Measurements from ENCODE around the gene MGMT.

MGMT gene

GRCh38 chr10:129497013-129497412 is 30.0 kb downstream of the MGMT start:
- DNase-seq = no peak

- DNase-seq = no peak
Measured at GRCh38 chr10:129498680-129499079, 31.6 kb downstream of the MGMT start.

GRCh38 chr10:129500617-129501339 is 33.7 kb downstream of the MGMT start:
- no peak for DNase-seq

GRCh38 chr10:129501652-129502436 is 34.8 kb downstream of the MGMT start:
- DNase-seq = no peak

- DNase-seq = no peak
Measured at GRCh38 chr10:129502448-129502847, 35.4 kb downstream of the MGMT start.

GRCh38 chr10:129505500-129506075 is 38.5 kb downstream of the MGMT start:
- DNase-seq = no peak

- no peak for DNase-seq
Measured at GRCh38 chr10:129506101-129506797, 39.2 kb downstream of the MGMT start.

GRCh38 chr10:129507216-129507889 is 40.3 kb downstream of the MGMT start:
- DNase-seq = no peak

GRCh38 chr10:129509155-129509554 is 42.1 kb downstream of the MGMT start:
- no peak for DNase-seq

- DNase-seq = no peak
Measured at GRCh38 chr10:129509835-129510234, 42.8 kb downstream of the MGMT start.

- no peak for DNase-seq
Measured at GRCh38 chr10:129511086-129511485, 44.0 kb downstream of the MGMT start.

GRCh38 chr10:129511758-129512157 is 44.7 kb downstream of the MGMT start:
- no peak for DNase-seq

GRCh38 chr10:129513312-129513711 is 46.3 kb downstream of the MGMT start:
- DNase-seq = no peak

GRCh38 chr10:129514568-129515451 is 47.8 kb downstream of the MGMT start:
- no peak for DNase-seq

- DNase-seq = no peak
Measured at GRCh38 chr10:129516846-129517679, 50.0 kb downstream of the MGMT start.

GRCh38 chr10:129517680-129518057 is 50.6 kb downstream of the MGMT start:
- no peak for DNase-seq

GRCh38 chr10:129518793-129519192 is 51.8 kb downstream of the MGMT start:
- no peak for DNase-seq

GRCh38 chr10:129520440-129521080 is 53.5 kb downstream of the MGMT start:
- no peak for DNase-seq

GRCh38 chr10:129521161-129522025 is 54.4 kb downstream of the MGMT start:
- DNase-seq = no peak

Data from stimulated activated CD4-positive, alpha-beta T cell treated with anti-CD3 and anti-CD28 coated beads, Interleukin-4, amount 100 ng/mL, for 4 hours (primary cell).